Measurements from ENCODE around the gene FAM221B.

GRCh38 chr9:35795695-35796094 lies 32.8 kb downstream of the FAM221B start:
- TF ChIP-seq FOXM1 (IDR thresholded peaks at IDR 0.05; ENCODE audit: borderline replicate concordance) = no peak
- no peak for TF ChIP-seq BHLHE40 (IDR thresholded peaks at IDR 0.05; ENCODE audit: borderline replicate concordance)
- no peak for TF ChIP-seq FOXK2 (IDR thresholded peaks at IDR 0.05)
- TF ChIP-seq SUZ12 (IDR thresholded peaks at IDR 0.05) = no peak
- TF ChIP-seq CTBP1 (IDR thresholded peaks at IDR 0.05; ENCODE audit: borderline replicate concordance) = no peak

Measured in HEK293T (cell line).